ENCODE measurements around the gene AKT3.

Gene AKT3

DNA sequence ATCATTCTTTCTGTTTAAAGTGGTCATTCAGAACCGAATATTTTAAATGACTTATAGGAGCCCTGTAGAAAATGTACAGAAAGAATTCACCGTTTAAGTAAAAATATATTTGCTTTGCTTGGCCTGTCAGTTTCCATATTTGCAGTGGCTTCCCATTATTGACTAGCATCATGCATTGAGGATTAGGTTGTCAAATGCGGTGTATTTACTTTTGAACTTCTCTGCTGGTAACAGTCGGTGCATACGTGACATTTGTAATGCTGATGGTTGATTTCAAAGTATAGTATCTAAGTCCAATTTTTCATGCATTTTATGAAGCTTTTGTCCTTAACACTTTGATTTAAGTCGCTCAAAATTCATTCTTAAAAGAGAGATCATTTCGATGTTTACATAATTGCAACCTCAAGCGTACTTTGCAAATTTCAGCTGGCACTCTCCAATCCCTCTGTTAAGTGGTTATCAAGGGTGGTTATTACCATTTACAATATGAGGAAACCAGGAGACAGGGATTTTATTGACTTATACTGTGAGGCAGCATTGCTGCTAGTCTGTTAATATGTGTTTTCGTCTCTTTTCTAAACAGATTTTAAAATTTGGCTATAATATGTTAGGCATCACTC is 392.6 kb downstream of the AKT3 start:
- Histone ChIP-seq H3K9ac (ENCODE audit: low read depth, low read length, poor library complexity, severe bottlenecking) (no peak overlapping the region), H3K36me3 (ENCODE audit: insufficient read depth, low read length) (no peaks in the 10 kb centered on the region), H3K9me2 (replicated peaks; ENCODE audit: low read depth, low read length) (no peaks in the 10 kb centered on the region), H3K4me3 (ENCODE audit: low read length, poor library complexity, severe bottlenecking) (no peak overlapping the region), H3F3A (ENCODE audit: low read depth) (no peaks in the 10 kb centered on the region), H3K79me2 (ENCODE audit: insufficient read depth, low read length) (no peaks in the 10 kb centered on the region), H4K20me1 (ENCODE audit: insufficient read depth, low read length, poor library complexity, severe bottlenecking) (no peaks in the 10 kb centered on the region), H2AFZ (ENCODE audit: low read length) (no peak overlapping the region), H3K4me1 (ENCODE audit: insufficient read depth, low read length, poor library complexity, severe bottlenecking) (peaks cover 7% of the 10 kb centered on the region), H3K27me3 (ENCODE audit: insufficient read depth, low read length, poor library complexity, severe bottlenecking) (no peaks in the 10 kb centered on the region), H3K4me2 (ENCODE audit: low read depth, low read length, poor library complexity, severe bottlenecking) (no peak overlapping the region), H3K9me3 (ENCODE audit: insufficient read depth, low read depth, low read length) (no peaks in the 10 kb centered on the region)
- TF ChIP-seq EZH2phosphoT487 (IDR thresholded peaks at IDR 0.05; ENCODE audit: borderline replicate concordance): no peak
- TF ChIP-seq, protein P1, sequence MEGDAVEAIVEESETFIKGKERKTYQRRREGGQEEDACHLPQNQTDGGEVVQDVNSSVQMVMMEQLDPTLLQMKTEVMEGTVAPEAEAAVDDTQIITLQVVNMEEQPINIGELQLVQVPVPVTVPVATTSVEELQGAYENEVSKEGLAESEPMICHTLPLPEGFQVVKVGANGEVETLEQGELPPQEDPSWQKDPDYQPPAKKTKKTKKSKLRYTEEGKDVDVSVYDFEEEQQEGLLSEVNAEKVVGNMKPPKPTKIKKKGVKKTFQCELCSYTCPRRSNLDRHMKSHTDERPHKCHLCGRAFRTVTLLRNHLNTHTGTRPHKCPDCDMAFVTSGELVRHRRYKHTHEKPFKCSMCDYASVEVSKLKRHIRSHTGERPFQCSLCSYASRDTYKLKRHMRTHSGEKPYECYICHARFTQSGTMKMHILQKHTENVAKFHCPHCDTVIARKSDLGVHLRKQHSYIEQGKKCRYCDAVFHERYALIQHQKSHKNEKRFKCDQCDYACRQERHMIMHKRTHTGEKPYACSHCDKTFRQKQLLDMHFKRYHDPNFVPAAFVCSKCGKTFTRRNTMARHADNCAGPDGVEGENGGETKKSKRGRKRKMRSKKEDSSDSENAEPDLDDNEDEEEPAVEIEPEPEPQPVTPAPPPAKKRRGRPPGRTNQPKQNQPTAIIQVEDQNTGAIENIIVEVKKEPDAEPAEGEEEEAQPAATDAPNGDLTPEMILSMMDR (conservative IDR thresholded peaks at IDR 0.05; ENCODE audit: low read length): no peak

- Histone ChIP-seq H4K20me1 (ENCODE audit: insufficient read depth, low read length, poor library complexity, severe bottlenecking) (no peaks in the 10 kb centered on the region), H3K36me3 (ENCODE audit: insufficient read depth, low read length) (no peaks in the 10 kb centered on the region), H3K4me2 (ENCODE audit: low read depth, low read length, poor library complexity, severe bottlenecking) (no peak overlapping the region), H3K9me2 (replicated peaks; ENCODE audit: low read depth, low read length) (no peaks in the 10 kb centered on the region), H2AFZ (ENCODE audit: low read length) (no peak overlapping the region), H3K4me1 (ENCODE audit: insufficient read depth, low read length, poor library complexity, severe bottlenecking) (peaks cover 7% of the 10 kb centered on the region), H3K4me3 (ENCODE audit: low read length, poor library complexity, severe bottlenecking) (no peak overlapping the region), H3K79me2 (ENCODE audit: insufficient read depth, low read length) (no peaks in the 10 kb centered on the region), H3K27me3 (ENCODE audit: insufficient read depth, low read length, poor library complexity, severe bottlenecking) (no peaks in the 10 kb centered on the region), H3F3A (ENCODE audit: low read depth) (no peaks in the 10 kb centered on the region), H3K9ac (ENCODE audit: low read depth, low read length, poor library complexity, severe bottlenecking) (no peak overlapping the region), H3K9me3 (ENCODE audit: insufficient read depth, low read depth, low read length) (no peaks in the 10 kb centered on the region)
- TF ChIP-seq EZH2phosphoT487 (IDR thresholded peaks at IDR 0.05; ENCODE audit: borderline replicate concordance): no peak
- TF ChIP-seq, protein P1 (conservative IDR thresholded peaks at IDR 0.05; ENCODE audit: low read length): no peak
Observed at GRCh38 chr1:243455760-243456651, 394.0 kb downstream of the AKT3 start.

DNA sequence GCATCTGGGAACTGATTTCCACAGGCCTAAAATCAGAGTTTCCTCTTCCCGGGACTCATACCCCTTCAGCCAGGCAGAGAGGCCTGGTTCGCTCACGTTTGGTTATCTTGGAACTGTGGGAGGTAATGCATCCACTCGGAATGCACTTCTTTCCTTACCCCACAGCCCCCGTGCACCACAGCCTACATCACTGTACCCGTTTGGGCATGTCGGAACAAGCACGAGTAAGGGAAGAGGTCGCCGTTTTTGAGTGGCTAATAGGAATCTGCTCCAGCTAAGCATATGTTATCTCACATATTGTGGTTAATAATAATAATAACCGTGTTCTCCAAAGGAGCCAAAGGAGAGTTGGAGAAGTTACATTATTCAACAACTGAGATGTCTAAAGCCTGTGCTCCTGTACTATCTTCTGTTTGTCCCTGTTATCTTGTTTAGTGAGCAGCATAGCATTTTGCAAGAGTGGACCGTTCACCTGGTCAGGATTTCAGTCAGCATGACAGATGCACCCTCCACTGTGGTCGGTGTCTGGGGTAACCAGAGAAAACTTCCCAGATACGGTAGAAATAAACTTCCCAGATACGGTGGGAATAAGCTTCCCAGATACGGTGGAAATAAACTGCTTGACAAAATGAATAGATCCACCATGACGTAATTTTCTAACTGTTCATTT is 395.6 kb downstream of the AKT3 start:
- Histone ChIP-seq H3K9me3 (ENCODE audit: insufficient read depth, low read depth, low read length) (no peaks in the 10 kb centered on the region), H4K20me1 (ENCODE audit: insufficient read depth, low read length, poor library complexity, severe bottlenecking) (no peaks in the 10 kb centered on the region), H2AFZ (ENCODE audit: low read length) (no peak overlapping the region), H3K36me3 (ENCODE audit: insufficient read depth, low read length) (no peaks in the 10 kb centered on the region), H3K4me2 (ENCODE audit: low read depth, low read length, poor library complexity, severe bottlenecking) (no peak overlapping the region), H3K4me1 (ENCODE audit: insufficient read depth, low read length, poor library complexity, severe bottlenecking) (peaks cover 4% of the 10 kb centered on the region), H3K9me2 (replicated peaks; ENCODE audit: low read depth, low read length) (no peaks in the 10 kb centered on the region), H3K9ac (ENCODE audit: low read depth, low read length, poor library complexity, severe bottlenecking) (no peak overlapping the region), H3F3A (ENCODE audit: low read depth) (no peaks in the 10 kb centered on the region), H3K79me2 (ENCODE audit: insufficient read depth, low read length) (no peaks in the 10 kb centered on the region), H3K4me3 (ENCODE audit: low read length, poor library complexity, severe bottlenecking) (no peak overlapping the region), H3K27me3 (ENCODE audit: insufficient read depth, low read length, poor library complexity, severe bottlenecking) (no peaks in the 10 kb centered on the region)
- no peak for TF ChIP-seq EZH2phosphoT487 (IDR thresholded peaks at IDR 0.05; ENCODE audit: borderline replicate concordance)
- TF ChIP-seq, protein P1 (conservative IDR thresholded peaks at IDR 0.05; ENCODE audit: low read length): no peak
